MM.1S (cell line): ENCODE measurements around the gene DZANK1.

Source experiments
- CTCF ChIP-seq: fragments of 300-600 bp; sonication (generic); IDR thresholded peaks from 2 replicates; pipeline ENCODE4 v1.5.1; 2016; ENCODE audit warnings: antibody characterized with exemption, low read length, mixed read lengths
- EZH2 ChIP-seq: fragments of 300-600 bp; sonication (generic); optimal IDR thresholded peaks from 2 replicates; pipeline ENCODE3; 2017; ENCODE audit warnings: low read depth, mild to moderate bottlenecking, antibody characterized with exemption, low read length, mixed read lengths
- EZH2phosphoT487 ChIP-seq: fragments of 300-600 bp; sonication (generic); IDR thresholded peaks from 2 replicates; pipeline ENCODE4 v1.6.1; 2018; ENCODE audit warnings: antibody characterized with exemption, low read length

- TF ChIP-seq CTCF (no peak), EZH2 (no peak), EZH2phosphoT487 (no peak)
Observed at GRCh38 chr20:18388860-18389259, 78.0 kb downstream of the DZANK1 start.
